ENCODE data around the gene MCTP2.

MCTP2 gene

GRCh38 chr15:94411846-94412245 lies 180.5 kb downstream of the MCTP2 start:
- DNase-seq: no peak

- DNase-seq: no peak
These were observed 181.8 kb downstream of the MCTP2 start for GRCh38 chr15:94412979-94413746.

GRCh38 chr15:94414916-94415315 lies 183.6 kb downstream of the MCTP2 start:
- DNase-seq: no peak

- no peak for DNase-seq
These were observed 184.9 kb downstream of the MCTP2 start for GRCh38 chr15:94416267-94416666.

- DNase-seq: no peak
These were observed 185.5 kb downstream of the MCTP2 start for GRCh38 chr15:94416820-94417219.

GRCh38 chr15:94417501-94418293 lies 186.3 kb downstream of the MCTP2 start:
- DNase-seq: no peak

GRCh38 chr15:94421706-94422105 lies 190.3 kb downstream of the MCTP2 start:
- no peak for DNase-seq

GRCh38 chr15:94432279-94432678 lies 200.9 kb downstream of the MCTP2 start:
- no peak for DNase-seq

- DNase-seq: no peak
These were observed 207.8 kb downstream of the MCTP2 start for GRCh38 chr15:94439158-94439557.

GRCh38 chr15:94441760-94442159 lies 210.4 kb downstream of the MCTP2 start:
- DNase-seq: no peak

GRCh38 chr15:94442480-94442879 lies 211.1 kb downstream of the MCTP2 start:
- no peak for DNase-seq

GRCh38 chr15:94443186-94443585 lies 211.8 kb downstream of the MCTP2 start:
- DNase-seq: no peak

- DNase-seq: no peak
These were observed 214.3 kb downstream of the MCTP2 start for GRCh38 chr15:94445566-94446160.

- no peak for DNase-seq
These were observed 215.1 kb downstream of the MCTP2 start for GRCh38 chr15:94446441-94446840.

GRCh38 chr15:94451466-94451865 lies 220.1 kb downstream of the MCTP2 start:
- no peak for DNase-seq

- DNase-seq: no peak
These were observed 222.0 kb downstream of the MCTP2 start for GRCh38 chr15:94453227-94453988.

- no peak for DNase-seq
These were observed 223.9 kb downstream of the MCTP2 start for GRCh38 chr15:94455297-94455696.

- DNase-seq: no peak
These were observed 224.9 kb downstream of the MCTP2 start for GRCh38 chr15:94456226-94456625.

GRCh38 chr15:94457661-94458060 lies 226.3 kb downstream of the MCTP2 start:
- no peak for DNase-seq

- no peak for DNase-seq
These were observed 229.3 kb downstream of the MCTP2 start for GRCh38 chr15:94460624-94461023.

- DNase-seq: no peak
These were observed 235.7 kb downstream of the MCTP2 start for GRCh38 chr15:94467034-94467433.

GRCh38 chr15:94470492-94470891 lies 239.1 kb downstream of the MCTP2 start:
- no peak for DNase-seq

GRCh38 chr15:94476686-94477085 lies 245.3 kb downstream of the MCTP2 start:
- DNase-seq: no peak

Measured in DMS 273 treated with DMSO at 0.1 percent for 48 hours (cell line).